Astrocyte of the hippocampus (primary cell): ENCODE data around the gene PTPRG.
"Not testable (repeated sequence)": the region's sequence is repeated elsewhere in the genome, so short reads cannot be mapped to it uniquely, and the experiment has no call there.

Experiments used
- DNase-seq: peaks from one replicate; pipeline ENCODE4 v3.0.0; 2011; ENCODE audit warnings: low read depth, low spot score

The PTPRG gene

GRCh38 chr3:61724801-61725200 lies 163.4 kb downstream of the PTPRG start:
- no peak for DNase-seq

- DNase-seq: peak; percentile 85
Observed at GRCh38 chr3:61725851-61726333, 164.5 kb downstream of the PTPRG start.

GRCh38 chr3:61727435-61727834 lies 166.1 kb downstream of the PTPRG start:
- no peak for DNase-seq

- no peak for DNase-seq
Observed at GRCh38 chr3:61729038-61729634, 167.8 kb downstream of the PTPRG start.

- DNase-seq: no peak
Observed at GRCh38 chr3:61730056-61730455, 168.7 kb downstream of the PTPRG start.

- DNase-seq: no peak
Observed at GRCh38 chr3:61730577-61731231, 169.3 kb downstream of the PTPRG start.

- no peak for DNase-seq
Observed at GRCh38 chr3:61733000-61733399, 171.6 kb downstream of the PTPRG start.

- DNase-seq: no peak
Observed at GRCh38 chr3:61733876-61734275, 172.5 kb downstream of the PTPRG start.

- DNase-seq: no peak
Observed at GRCh38 chr3:61734749-61735686, 173.6 kb downstream of the PTPRG start.

GRCh38 chr3:61736506-61736905 lies 175.1 kb downstream of the PTPRG start:
- no peak for DNase-seq

- DNase-seq: no peak
Observed at GRCh38 chr3:61739640-61740039, 178.3 kb downstream of the PTPRG start.

GRCh38 chr3:61740494-61740893 lies 179.1 kb downstream of the PTPRG start:
- no peak for DNase-seq

- no peak for DNase-seq
Observed at GRCh38 chr3:61741551-61741950, 180.2 kb downstream of the PTPRG start.

GRCh38 chr3:61742006-61742405 lies 180.6 kb downstream of the PTPRG start:
- peak; percentile 5 for DNase-seq

GRCh38 chr3:61743067-61743466 lies 181.7 kb downstream of the PTPRG start:
- no peak for DNase-seq

GRCh38 chr3:61743686-61744242 lies 182.4 kb downstream of the PTPRG start:
- no peak for DNase-seq

- DNase-seq: no peak
Observed at GRCh38 chr3:61748288-61748687, 186.9 kb downstream of the PTPRG start.

GRCh38 chr3:61750766-61751165 lies 189.4 kb downstream of the PTPRG start:
- DNase-seq: no peak

GRCh38 chr3:61758839-61759238 lies 197.5 kb downstream of the PTPRG start:
- no peak for DNase-seq

- DNase-seq: not testable (repeated sequence)
Observed at GRCh38 chr3:61760783-61761182, 199.4 kb downstream of the PTPRG start.

GRCh38 chr3:61761694-61762430 lies 200.5 kb downstream of the PTPRG start:
- DNase-seq: no peak
